Caki2 (cell line): Measurements from ENCODE around the gene PCDH15. TPM values are rescaled to one million over a fixed set of nuclear protein-coding genes. Genes with fewer than 3 reads are reported as not detected.
"Not testable (repeated sequence)": the region's sequence is repeated elsewhere in the genome, so short reads cannot be mapped to it uniquely, and the experiment has no call there.

Experiments used
- DNase-seq: peaks from one replicate; pipeline ENCODE4 v3.0.0-alpha.2; 2015; ENCODE audit warnings: low read depth
- in situ Hi-C: cut with HindIII; loops from 2 replicates; pipeline ENCODE4 v1.10.0; 2016; ENCODE audit warnings: low sequenced_read_pairs, low pct_unique_long_range_greater_than_20kb, mixed read lengths
- total RNA-seq: library from RNA; depleted of rRNA; stranded (reverse); fragments of >200 nt; shearing (Covaris generic); gene quantifications from 2 replicates; pipeline ENCODE4 v1.2.3, GENCODE V29; 2014; ENCODE audit warnings: low replicate concordance

PCDH15 gene
- total RNA-seq, 1 experiment from 2014 or later, result not detected

GRCh38 chr10:54477738-54478137 is 323.3 kb downstream of the PCDH15 start:
- no peak for DNase-seq

GRCh38 chr10:54470324-54470631 is 330.8 kb downstream of the PCDH15 start:
- DNase-seq, result no peak
- in situ Hi-C loops, result no loop called here

More at GRCh38 chr10:54477738-54478137, 323.3 kb downstream of the PCDH15 start:
- in situ Hi-C loops, result no loop called here

GRCh38 chr10:54469587-54470323 is 331.3 kb downstream of the PCDH15 start:
- in situ Hi-C loops, result no loop called here

GRCh38 chr10:54454271-54454670 is 346.8 kb downstream of the PCDH15 start:
- in situ Hi-C loops, result no loop called here

More at GRCh38 chr10:54469587-54470323, 331.3 kb downstream of the PCDH15 start:
- DNase-seq, result no peak

GRCh38 chr10:54449056-54449455 is 352.0 kb downstream of the PCDH15 start:
- in situ Hi-C loops, result no loop called here

More at GRCh38 chr10:54454271-54454670, 346.8 kb downstream of the PCDH15 start:
- DNase-seq, result no peak

GRCh38 chr10:54444170-54444569 is 356.9 kb downstream of the PCDH15 start:
- in situ Hi-C loops, result no loop called here
- DNase-seq, result no peak

More at GRCh38 chr10:54449056-54449455, 352.0 kb downstream of the PCDH15 start:
- no peak for DNase-seq

GRCh38 chr10:54441275-54441674 is 359.8 kb downstream of the PCDH15 start:
- in situ Hi-C loops, result no loop called here
- DNase-seq, result peak; percentile 76

GRCh38 chr10:54434782-54435181 is 366.2 kb downstream of the PCDH15 start:
- in situ Hi-C loops, result no loop called here

GRCh38 chr10:54415483-54415882 is 385.5 kb downstream of the PCDH15 start:
- in situ Hi-C loops, result no loop called here
- no peak for DNase-seq

More at GRCh38 chr10:54434782-54435181, 366.2 kb downstream of the PCDH15 start:
- DNase-seq, result no peak

- peak; percentile 4 for DNase-seq
- in situ Hi-C loops, result no loop called here
Observed at GRCh38 chr10:54402576-54402975, 398.5 kb downstream of the PCDH15 start.

- DNase-seq, result no peak
- in situ Hi-C loops, result no loop called here
Observed at GRCh38 chr10:54396031-54396430, 405.0 kb downstream of the PCDH15 start.

- in situ Hi-C loops, DNase-seq: not testable (repeated sequence)
Observed at GRCh38 chr10:54394598-54394997, 406.4 kb downstream of the PCDH15 start.

- peak; percentile 4 for DNase-seq
- in situ Hi-C loops, result no loop called here
Observed at GRCh38 chr10:54372179-54372578, 428.9 kb downstream of the PCDH15 start.

- no peak for DNase-seq
- in situ Hi-C loops, result no loop called here
Observed at GRCh38 chr10:54368984-54369383, 432.0 kb downstream of the PCDH15 start.

GRCh38 chr10:54363390-54363789 is 437.6 kb downstream of the PCDH15 start:
- no peak for DNase-seq
- in situ Hi-C loops, result no loop called here

GRCh38 chr10:54342058-54342457 is 459.0 kb downstream of the PCDH15 start:
- in situ Hi-C loops, result no loop called here
- DNase-seq, result no peak

GRCh38 chr10:54335296-54335695 is 465.7 kb downstream of the PCDH15 start:
- in situ Hi-C loops, result no loop called here
- no peak for DNase-seq

- in situ Hi-C loops, result no loop called here
- no peak for DNase-seq
Observed at GRCh38 chr10:54319341-54319740, 481.7 kb downstream of the PCDH15 start.

- in situ Hi-C loops, result no loop called here
- DNase-seq, result no peak
Observed at GRCh38 chr10:54318470-54318869, 482.6 kb downstream of the PCDH15 start.

- in situ Hi-C loops, result no loop called here
- DNase-seq, result no peak
Observed at GRCh38 chr10:54314430-54314829, 486.6 kb downstream of the PCDH15 start.
